ENCODE data around the gene ALX3.

DNA sequence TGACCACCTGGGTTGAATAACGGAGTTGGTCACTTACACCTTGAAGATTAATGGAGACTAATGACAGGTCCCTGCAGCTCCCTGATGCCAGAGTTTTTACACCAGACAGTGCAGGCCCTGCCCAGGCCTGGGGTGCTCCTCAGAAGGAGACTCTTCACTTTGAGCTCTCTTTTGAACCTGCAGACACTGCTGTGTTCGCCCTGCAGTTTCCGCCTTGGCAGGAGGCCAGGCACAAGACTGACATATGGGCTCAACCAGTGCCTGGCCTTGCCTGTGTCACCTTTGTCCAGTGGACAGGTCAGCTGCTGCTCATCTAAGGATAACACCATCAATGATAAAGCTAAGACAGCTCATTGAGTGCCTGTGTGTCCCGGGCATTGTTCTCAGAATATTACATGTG lies 30.8 kb downstream of the ALX3 start:
- TF ChIP-seq POLR2AphosphoS5 (IDR thresholded peaks at IDR 0.05; ENCODE audit: low read depth, low read length), result no peak
- TF ChIP-seq, protein P1, sequence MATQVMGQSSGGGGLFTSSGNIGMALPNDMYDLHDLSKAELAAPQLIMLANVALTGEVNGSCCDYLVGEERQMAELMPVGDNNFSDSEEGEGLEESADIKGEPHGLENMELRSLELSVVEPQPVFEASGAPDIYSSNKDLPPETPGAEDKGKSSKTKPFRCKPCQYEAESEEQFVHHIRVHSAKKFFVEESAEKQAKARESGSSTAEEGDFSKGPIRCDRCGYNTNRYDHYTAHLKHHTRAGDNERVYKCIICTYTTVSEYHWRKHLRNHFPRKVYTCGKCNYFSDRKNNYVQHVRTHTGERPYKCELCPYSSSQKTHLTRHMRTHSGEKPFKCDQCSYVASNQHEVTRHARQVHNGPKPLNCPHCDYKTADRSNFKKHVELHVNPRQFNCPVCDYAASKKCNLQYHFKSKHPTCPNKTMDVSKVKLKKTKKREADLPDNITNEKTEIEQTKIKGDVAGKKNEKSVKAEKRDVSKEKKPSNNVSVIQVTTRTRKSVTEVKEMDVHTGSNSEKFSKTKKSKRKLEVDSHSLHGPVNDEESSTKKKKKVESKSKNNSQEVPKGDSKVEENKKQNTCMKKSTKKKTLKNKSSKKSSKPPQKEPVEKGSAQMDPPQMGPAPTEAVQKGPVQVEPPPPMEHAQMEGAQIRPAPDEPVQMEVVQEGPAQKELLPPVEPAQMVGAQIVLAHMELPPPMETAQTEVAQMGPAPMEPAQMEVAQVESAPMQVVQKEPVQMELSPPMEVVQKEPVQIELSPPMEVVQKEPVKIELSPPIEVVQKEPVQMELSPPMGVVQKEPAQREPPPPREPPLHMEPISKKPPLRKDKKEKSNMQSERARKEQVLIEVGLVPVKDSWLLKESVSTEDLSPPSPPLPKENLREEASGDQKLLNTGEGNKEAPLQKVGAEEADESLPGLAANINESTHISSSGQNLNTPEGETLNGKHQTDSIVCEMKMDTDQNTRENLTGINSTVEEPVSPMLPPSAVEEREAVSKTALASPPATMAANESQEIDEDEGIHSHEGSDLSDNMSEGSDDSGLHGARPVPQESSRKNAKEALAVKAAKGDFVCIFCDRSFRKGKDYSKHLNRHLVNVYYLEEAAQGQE (IDR thresholded peaks at IDR 0.05; ENCODE audit: insufficient read depth in 1 of 2, low read depth in 2 of 2, low read length in 2 of 2), result no peak

All from PFSK-1 (cell line).